B cell (primary cell): ENCODE results near the gene LRRC32.
"Not testable (repeated sequence)": the region's sequence is repeated elsewhere in the genome, so short reads cannot be mapped to it uniquely, and the experiment has no call there.

ENCODE experiments used
- CTCF ChIP-seq: fragments of 200-600 bp; IDR thresholded peaks from one replicate; pipeline ENCODE4 v1.8.0; 2022; ENCODE audit warnings: antibody characterized with exemption, mild to moderate bottlenecking
- EZH2 ChIP-seq: IDR thresholded peaks from 2 replicates; pipeline ENCODE4 v1.6.1; 2012; ENCODE audit warnings: borderline replicate concordance, low read depth, mild to moderate bottlenecking, moderate library complexity, low read length; ENCODE audit not compliant: insufficient read depth, poor library complexity, severe bottlenecking

- TF ChIP-seq CTCF, EZH2: not testable (repeated sequence)
These were observed 50.7 kb downstream of the LRRC32 start for GRCh38 chr11:76619801-76620200.
